Stimulated activated CD4-positive, alpha-beta T cell treated with anti-CD3 and anti-CD28 coated beads, Interleukin-4, amount 100 ng/mL, for 24 hours (primary cell): ENCODE data around the gene FAR2.
"Not testable (repeated sequence)": the region's sequence is repeated elsewhere in the genome, so short reads cannot be mapped to it uniquely, and the experiment has no call there.

Experiments
- DNase-seq: peaks from one replicate; pipeline ENCODE4 v3.0.0-alpha.2; 2020

Gene FAR2

DNA sequence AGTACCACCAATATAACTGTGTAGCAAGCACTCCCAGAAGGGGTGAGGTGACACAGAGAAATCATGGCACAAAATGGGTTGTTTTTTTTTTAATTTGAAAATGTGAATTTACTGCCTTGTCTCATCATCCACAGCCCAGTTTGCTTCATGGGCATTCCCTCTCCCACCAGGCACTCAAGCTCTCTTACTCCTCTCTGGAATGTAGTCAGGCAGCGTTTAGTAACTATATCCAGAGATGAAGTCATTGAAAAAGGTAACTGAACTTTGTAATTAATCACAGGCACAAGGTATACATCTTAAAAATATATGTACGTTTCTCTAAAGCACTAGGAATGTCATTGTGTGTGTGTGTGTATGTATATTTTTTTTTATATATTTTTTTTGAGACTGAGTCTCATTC is 91.4 kb downstream of the FAR2 start:
- DNase-seq, result no peak

GRCh38 chr12:29241821-29242591 is 92.9 kb downstream of the FAR2 start:
- DNase-seq, result peak; percentile 6

DNA sequence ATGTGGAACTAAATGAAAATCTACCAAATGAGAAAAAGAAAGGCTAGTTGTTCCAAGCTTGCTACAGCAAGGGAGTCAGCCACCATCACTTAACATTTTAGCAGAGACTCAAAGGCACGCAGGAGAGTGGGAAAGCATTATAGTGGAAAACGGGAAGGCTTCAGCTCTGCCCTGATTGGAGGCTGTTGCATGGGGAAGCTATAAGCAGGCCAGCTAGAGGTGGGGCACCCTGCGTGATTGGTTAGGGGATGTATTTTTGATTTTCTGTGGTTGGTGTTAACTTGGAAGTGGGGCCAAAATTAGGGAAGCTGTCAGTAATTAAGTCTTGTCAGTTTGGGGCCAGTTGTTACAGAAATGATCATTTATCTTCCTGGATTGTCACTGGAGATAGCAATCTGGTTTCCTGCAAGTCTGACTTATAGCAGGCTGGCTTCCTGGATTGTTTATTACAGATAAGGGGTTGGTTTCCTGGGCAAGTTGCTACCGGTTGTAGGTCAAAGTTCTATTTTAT is 93.9 kb downstream of the FAR2 start:
- no peak for DNase-seq

GRCh38 chr12:29244159-29244765 is 95.2 kb downstream of the FAR2 start:
- no peak for DNase-seq

DNA sequence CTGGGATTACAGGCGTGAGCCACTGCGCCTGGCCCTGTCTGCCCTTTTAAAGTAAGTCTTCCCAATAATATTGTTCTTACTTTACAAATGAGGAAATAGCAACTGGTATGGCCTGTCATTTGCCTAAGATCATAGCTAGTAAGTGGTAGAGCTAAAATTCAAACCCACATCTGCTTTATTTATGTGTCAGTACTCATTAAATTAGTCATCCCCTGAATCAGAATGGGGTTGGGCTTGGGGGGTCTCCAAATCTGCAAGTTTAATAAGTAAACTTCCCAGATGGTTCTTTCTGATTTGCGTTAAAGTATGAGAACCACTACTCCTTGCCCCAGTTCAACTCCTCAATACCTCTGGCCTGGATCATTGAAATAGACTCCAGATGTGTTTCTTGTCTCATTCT is 96.2 kb downstream of the FAR2 start:
- no peak for DNase-seq

GRCh38 chr12:29249930-29250329 is 100.9 kb downstream of the FAR2 start:
- no peak for DNase-seq

DNA sequence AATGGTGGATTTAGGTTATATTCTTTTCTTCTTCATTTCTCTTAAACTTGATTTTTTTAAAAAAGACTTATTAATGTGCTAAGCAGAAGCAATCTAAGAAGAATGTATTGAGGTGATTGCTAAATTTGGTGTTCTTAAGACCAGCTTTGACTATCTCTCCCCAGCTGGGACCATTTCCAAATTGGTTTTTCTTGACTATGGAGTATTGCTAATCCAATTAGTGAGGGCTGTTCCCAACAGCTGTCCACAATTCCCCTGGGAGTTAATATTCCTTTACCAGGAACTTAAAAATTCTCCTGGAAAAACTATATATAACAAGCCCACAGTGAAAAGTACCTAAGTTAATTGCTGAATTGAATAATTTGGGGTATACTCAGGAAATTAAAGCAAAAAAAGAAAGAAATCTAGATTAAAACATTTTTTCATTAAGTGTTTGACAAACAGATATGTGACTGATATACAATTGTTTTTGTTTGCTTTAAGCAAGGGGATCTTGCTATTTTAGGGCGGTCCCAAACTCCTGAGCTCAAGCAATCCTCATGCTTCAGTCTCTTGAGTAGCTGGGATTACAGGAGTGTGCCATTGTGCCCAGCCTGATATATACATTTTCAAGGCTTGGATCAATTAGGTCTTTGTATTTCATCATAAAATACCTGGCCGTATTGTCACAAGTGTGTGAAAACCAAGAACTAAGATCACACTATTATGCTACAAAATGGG is 105.0 kb downstream of the FAR2 start:
- DNase-seq, result no peak

GRCh38 chr12:29255042-29255441 is 106.0 kb downstream of the FAR2 start:
- no peak for DNase-seq

DNA sequence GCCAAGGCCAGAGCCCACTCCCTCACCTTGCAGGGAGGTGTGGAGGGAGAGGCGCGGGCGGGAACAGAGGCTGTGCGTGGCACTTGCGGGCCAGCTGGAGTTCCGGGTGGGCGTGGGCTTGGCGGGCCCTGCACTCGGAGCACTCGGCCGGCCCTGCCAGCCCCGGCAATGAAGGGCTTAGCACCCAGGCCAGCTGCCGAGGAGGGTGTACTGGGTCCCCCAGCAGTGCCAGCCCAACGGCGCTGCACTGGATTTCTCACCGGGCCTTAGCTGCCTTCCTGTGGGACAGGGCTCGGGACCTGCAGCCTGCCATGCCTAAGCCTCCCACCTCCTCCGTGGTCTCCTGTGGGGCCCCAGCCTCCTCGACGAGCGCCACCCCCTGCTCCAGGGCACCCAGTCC is 107.5 kb downstream of the FAR2 start:
- DNase-seq, result no peak

- not testable (repeated sequence) for DNase-seq
These were observed 108.6 kb downstream of the FAR2 start for GRCh38 chr12:29257687-29258086.

DNA sequence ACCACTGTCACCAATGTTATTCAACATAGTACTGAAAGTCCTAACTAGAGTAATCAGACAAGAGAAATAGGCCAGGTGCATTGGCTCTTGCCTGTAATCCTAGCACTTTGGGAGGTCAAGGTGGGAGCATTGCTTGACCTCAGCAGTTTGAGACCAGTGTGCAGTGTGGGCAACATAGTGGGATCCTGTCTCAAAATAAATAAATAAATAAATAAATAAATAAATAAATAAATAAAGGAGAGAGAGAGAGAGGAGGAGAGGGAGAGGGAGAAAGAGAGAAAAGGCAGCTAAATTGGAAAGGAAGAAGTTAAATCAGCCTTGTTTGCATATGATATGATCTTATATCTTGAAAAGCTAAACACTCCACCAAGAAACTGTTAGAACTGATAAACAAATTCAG is 115.3 kb downstream of the FAR2 start:
- DNase-seq, result no peak

GRCh38 chr12:29269706-29270408 is 120.8 kb downstream of the FAR2 start:
- no peak for DNase-seq

DNA sequence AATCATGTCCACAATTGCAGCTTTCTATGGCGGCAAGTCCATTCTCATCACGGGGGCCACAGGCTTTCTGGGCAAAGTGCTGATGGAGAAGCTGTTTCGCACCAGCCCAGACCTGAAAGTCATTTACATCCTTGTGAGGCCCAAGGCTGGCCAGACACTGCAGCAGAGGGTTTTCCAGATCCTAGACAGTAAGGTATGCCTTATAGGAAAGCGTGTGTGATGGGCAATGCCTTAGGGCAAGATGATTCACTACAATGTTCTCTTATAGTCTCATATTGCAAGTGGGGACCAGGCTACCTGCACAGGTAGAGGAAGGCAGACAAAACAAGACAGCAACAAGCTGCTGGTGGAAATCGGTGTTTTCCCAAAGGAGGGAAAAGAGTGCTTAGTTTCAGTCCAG is 121.4 kb downstream of the FAR2 start:
- no peak for DNase-seq

DNA sequence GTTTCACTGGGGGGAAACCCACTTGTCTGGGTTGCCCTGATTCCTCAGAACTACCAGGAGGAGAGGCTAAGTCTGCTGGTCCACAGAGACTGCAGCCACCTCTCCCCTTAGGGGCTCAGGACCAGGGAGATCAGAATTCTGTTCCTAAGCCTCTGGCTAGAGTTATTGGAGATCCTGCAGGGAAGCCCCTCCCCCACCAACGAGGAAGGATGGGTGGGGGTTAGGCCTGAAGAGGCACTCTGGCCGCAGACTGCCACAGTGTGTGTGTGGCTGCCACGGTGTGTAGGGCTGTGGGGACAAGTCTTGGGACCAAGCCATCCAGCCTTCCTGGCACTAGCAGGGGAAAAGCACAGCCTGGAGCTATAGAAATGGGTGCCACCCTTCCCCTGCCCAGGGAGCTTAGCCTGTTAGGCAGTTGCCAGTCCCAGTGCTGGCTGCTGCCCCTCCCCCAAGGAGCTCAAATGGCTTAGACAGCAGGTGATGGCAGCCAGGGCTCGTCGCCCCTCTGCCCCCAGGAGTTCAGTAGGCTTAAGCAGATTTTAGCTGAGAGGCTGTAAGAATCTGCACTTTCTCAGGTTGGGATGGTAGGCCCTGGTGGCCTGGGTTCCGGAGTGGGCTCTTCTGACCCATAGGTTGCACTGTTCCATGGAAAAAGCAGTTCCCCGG is 124.2 kb downstream of the FAR2 start:
- DNase-seq, result no peak

GRCh38 chr12:29275834-29276233 is 126.8 kb downstream of the FAR2 start:
- DNase-seq, result no peak

GRCh38 chr12:29277231-29277630 is 128.2 kb downstream of the FAR2 start:
- DNase-seq, result no peak

DNA sequence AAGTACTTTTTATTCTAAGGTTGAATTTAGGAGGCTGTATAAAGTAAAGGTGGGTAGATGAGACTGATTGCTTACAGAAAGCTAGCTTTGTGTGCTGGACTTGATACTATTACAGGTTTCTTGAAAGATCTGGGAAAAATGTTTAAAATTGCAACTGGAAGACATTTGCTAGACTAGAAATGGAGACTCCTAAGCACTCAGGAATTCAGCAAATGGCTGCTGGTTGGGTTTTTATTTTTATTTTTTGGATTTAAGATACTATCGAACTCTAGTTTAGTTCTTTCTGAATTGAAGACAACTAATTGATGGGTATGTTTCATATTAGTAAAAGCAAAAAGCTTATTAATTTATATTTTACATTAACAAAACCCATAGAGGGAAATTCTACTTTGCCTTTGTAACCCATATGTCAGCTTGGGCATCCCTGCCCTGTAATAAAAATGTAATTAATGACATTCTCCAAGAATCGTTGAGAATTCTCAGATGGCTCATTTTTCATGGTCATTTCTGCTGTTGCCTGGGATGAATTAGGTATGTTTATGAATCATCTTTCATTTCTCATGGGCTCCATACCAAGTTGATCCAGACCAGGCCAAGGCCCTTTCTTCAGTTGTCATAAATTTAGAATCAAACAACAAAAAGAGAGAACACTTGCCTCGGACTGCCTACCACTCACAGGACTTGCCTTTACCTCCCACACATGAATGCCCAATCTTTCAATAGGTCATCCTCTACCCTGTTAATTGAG is 129.8 kb downstream of the FAR2 start:
- no peak for DNase-seq

- no peak for DNase-seq
These were observed 132.4 kb downstream of the FAR2 start for GRCh38 chr12:29281371-29282005.

DNA sequence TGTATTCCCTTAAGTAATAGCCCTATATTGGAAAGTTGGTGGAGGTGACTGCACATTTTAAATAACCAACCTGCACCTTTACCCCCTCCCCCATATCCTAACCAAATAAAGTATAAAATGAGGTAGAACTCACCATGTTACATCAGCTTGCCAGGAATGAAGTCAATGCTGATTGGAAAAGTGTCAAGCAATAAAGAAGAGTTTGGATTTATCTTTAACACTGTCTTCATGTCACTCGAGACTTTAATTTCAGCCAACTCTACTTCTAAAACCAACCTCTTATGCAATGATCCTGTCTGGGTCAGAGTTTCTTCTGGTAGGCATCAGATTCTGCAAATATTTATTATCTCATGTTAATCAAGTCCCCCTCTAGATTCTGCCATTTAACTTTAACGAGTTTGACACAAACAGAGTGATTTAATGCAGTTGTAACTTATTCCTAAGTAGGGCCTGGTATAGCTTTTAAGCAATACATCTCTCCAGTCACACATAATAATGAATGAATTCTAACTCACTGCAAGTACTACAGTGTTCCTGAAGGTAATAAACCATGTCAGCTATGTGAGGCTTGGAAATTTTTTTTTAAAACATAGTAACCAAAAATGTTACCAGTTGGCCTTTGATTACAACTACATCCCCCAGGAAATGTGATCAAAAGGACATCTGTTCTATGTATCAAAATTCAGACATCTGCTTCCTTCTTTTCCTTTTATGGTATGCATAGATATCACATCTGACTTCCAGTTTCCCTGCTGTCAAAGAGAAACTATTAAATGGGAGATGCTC is 133.1 kb downstream of the FAR2 start:
- DNase-seq, result no peak

- no peak for DNase-seq
These were observed 135.1 kb downstream of the FAR2 start for GRCh38 chr12:29283969-29284700.
